Keratinocyte (primary cell): ENCODE results near the gene CCDC92B. TPM values are rescaled to one million over a fixed set of nuclear protein-coding genes. Genes with fewer than 3 reads are reported as not detected.

Experiments used
- DNase-seq: peaks from one replicate; pipeline ENCODE4 v3.0.0-alpha.2; 2011; ENCODE audit warnings: low read depth, missing footprints, low spot score
- FAIRE-seq: peaks from 2 replicates; lab custom pipeline; 2011; peaks lifted over from hg19 to GRCh38; lab: Jason Lieb, UNC
- H2AFZ ChIP-seq: 2 replicates; pipeline ENCODE4 v1.6.0; 2012; ENCODE audit warnings: low read length, control low read depth, inconsistent platforms; ENCODE audit not compliant: control insufficient read depth
- H3K27ac ChIP-seq: 2 replicates; pipeline ENCODE4 v1.5.1; 2011; ENCODE audit warnings: low read length; ENCODE audit not compliant: control insufficient read depth, insufficient read depth
- H3K27me3 ChIP-seq: 3 replicates; pipeline ENCODE4 v1.6.0; 2011; ENCODE audit warnings: low read length; ENCODE audit not compliant: control insufficient read depth, insufficient read depth; ENCODE audit errors: extremely low read depth
- H3K36me3 ChIP-seq, 2 experiments: 2 replicates in 1 of 2; 3 replicates in 1 of 2; pipeline ENCODE4 v1.5.1; 2011; ENCODE audit warnings: low read length in 2 of 2, mild to moderate bottlenecking in 1 of 2; ENCODE audit not compliant: control insufficient read depth in 2 of 2, insufficient read depth in 2 of 2; ENCODE audit errors: extremely low read depth in 1 of 2
- H3K4me1 ChIP-seq: 3 replicates; pipeline ENCODE4 v1.5.1; 2011; ENCODE audit warnings: low read length; ENCODE audit not compliant: control insufficient read depth, insufficient read depth; ENCODE audit errors: extremely low read depth
- H3K4me2 ChIP-seq: 3 replicates; pipeline ENCODE4 v1.6.0; 2011; ENCODE audit warnings: low read depth, low read length; ENCODE audit not compliant: control insufficient read depth, insufficient read depth; ENCODE audit errors: extremely low read depth
- H3K4me3 ChIP-seq, 3 experiments: fragments of 200-600 bp in 1 of 3; sonication (generic) in 1 of 3; 2 replicates in 2 of 3; 3 replicates in 1 of 3; pipeline ENCODE4 v1.5.1; 2011 to 2016; ENCODE audit warnings: low read length in 3 of 3, mild to moderate bottlenecking in 3 of 3, control low read depth in 2 of 3, inconsistent platforms in 1 of 3, low read depth in 1 of 3, mixed read lengths in 1 of 3, mixed run types in 1 of 3, moderate library complexity in 1 of 3; ENCODE audit not compliant: control insufficient read depth in 2 of 3, insufficient read depth in 2 of 3; ENCODE audit errors: extremely low read depth in 1 of 3
- H3K79me2 ChIP-seq: 2 replicates; pipeline ENCODE4 v1.6.0; 2012; ENCODE audit warnings: low read length; ENCODE audit not compliant: control insufficient read depth, insufficient read depth
- H3K9ac ChIP-seq: 3 replicates; pipeline ENCODE4 v1.6.0; 2011; ENCODE audit warnings: low read length; ENCODE audit not compliant: control insufficient read depth, insufficient read depth; ENCODE audit errors: extremely low read depth
- H3K9me1 ChIP-seq: 3 replicates; pipeline ENCODE4 v1.6.0; 2011; ENCODE audit warnings: low read length; ENCODE audit not compliant: control insufficient read depth, insufficient read depth; ENCODE audit errors: extremely low read depth
- H3K9me3 ChIP-seq: 2 replicates; pipeline ENCODE4 v1.5.1; 2012; ENCODE audit warnings: low read depth, low read length; ENCODE audit not compliant: control insufficient read depth
- H4K20me1 ChIP-seq: 3 replicates; pipeline ENCODE4 v1.6.0; 2011; ENCODE audit warnings: low read length; ENCODE audit not compliant: control insufficient read depth, insufficient read depth; ENCODE audit errors: extremely low read depth
- EZH2 ChIP-seq: IDR thresholded peaks from one replicate; pipeline ENCODE4 v1.6.1; 2012; ENCODE audit warnings: inconsistent platforms, mild to moderate bottlenecking, low read length, moderate library complexity
- dilution Hi-C: fragments of 300-500 bp; cut with MboI; formaldehyde crosslinking; loops from one replicate; pipeline ENCODE4 v1.7.0; 2020; ENCODE audit warnings: low sequenced_read_pairs; ENCODE audit not compliant: extremely low pct_ligation_motif_present
- polyA plus RNA-seq, 5 experiments: library from polyadenylated mRNA; depleted of rRNA in 3 of 5; stranded (reverse) in 3 of 5; stranded (forward) in 1 of 5; unstranded in 1 of 5; fragments of >200 nt; gene quantifications; 1 replicate in 1 of 5; 2 replicates in 3 of 5; 3 replicates in 1 of 5; pipeline versions ENCODE4 v1.2.1 to v1.2.3, GENCODE V29; 2011 to 2012; ENCODE audit warnings: missing spikeins in 2 of 5, low read depth in 1 of 5, low replicate concordance in 1 of 5
- TF ChIP-seq, protein P1 (sequence below), 3 experiments: IDR thresholded peaks in 1 of 3; conservative IDR thresholded peaks in 1 of 3; optimal IDR thresholded peaks in 1 of 3; 2 replicates in 2 of 3; 3 replicates in 1 of 3; pipeline versions ENCODE3 to v1.5.1; 2011; ENCODE audit warnings: low read length in 3 of 3, mild to moderate bottlenecking in 3 of 3, moderate library complexity in 2 of 3, control low read depth in 1 of 3, inconsistent platforms in 1 of 3; ENCODE audit not compliant: insufficient read depth in 2 of 3; ENCODE audit errors: extremely low read depth in 1 of 3

Gene CCDC92B
- polyA plus RNA-seq, 1 donor (not counting 4 experiments of a cell fraction or from before 2014, with no cell fraction given), result not detected

DNA sequence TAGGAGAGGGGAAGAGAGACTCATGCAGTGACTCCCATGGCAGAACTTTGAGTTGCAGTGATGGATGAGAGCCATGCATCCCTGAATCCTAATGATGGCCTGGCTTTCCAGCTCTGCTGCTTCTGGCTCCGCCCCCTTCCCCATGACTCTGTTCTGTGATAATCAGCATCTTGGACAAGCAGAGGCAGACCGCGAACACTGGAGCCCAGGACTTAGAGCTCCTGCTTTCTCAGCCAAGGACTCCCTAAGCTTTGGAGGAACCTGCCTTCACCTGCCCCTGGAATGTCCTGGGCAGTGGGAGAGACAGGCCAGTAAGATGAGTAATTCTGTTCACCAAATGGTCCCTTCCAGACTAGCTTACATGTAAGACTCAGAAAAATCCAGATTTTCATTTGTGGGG lies 12.5 kb downstream of the CCDC92B start:
- peak overlapping the region; percentile 51 for H3K4me2 ChIP-seq
- dilution Hi-C loops, result no loop called here
- H3K9me1 ChIP-seq, result no peaks in the 10 kb centered on the region
- H3K4me1 ChIP-seq, result peaks cover 4% of the 10 kb centered on the region
- H3K9ac ChIP-seq, result peak overlapping the region; percentile 28
- peak overlapping the region in 1 of 3 experiments; percentile 19 for H3K4me3 ChIP-seq
- no peaks in the 10 kb centered on the region for H3K9me3 ChIP-seq
- peak; percentile 97 for FAIRE-seq
- no peaks in the 10 kb centered on the region for H3K79me2 ChIP-seq
- no peaks in the 10 kb centered on the region for H4K20me1 ChIP-seq
- peak; percentile 91 for DNase-seq
- H2AFZ ChIP-seq, result no peak overlapping the region
- no peak overlapping the region for H3K27ac ChIP-seq
- TF ChIP-seq, protein P1, sequence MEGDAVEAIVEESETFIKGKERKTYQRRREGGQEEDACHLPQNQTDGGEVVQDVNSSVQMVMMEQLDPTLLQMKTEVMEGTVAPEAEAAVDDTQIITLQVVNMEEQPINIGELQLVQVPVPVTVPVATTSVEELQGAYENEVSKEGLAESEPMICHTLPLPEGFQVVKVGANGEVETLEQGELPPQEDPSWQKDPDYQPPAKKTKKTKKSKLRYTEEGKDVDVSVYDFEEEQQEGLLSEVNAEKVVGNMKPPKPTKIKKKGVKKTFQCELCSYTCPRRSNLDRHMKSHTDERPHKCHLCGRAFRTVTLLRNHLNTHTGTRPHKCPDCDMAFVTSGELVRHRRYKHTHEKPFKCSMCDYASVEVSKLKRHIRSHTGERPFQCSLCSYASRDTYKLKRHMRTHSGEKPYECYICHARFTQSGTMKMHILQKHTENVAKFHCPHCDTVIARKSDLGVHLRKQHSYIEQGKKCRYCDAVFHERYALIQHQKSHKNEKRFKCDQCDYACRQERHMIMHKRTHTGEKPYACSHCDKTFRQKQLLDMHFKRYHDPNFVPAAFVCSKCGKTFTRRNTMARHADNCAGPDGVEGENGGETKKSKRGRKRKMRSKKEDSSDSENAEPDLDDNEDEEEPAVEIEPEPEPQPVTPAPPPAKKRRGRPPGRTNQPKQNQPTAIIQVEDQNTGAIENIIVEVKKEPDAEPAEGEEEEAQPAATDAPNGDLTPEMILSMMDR (optimal IDR thresholded peaks at IDR 0.05 in 1 of 3, IDR thresholded peaks at IDR 0.05 in 1 of 3, conservative IDR thresholded peaks at IDR 0.05 in 1 of 3; ENCODE audit: extremely low read depth in 1 of 3, insufficient read depth in 2 of 3, low read length in 3 of 3), result no peak
- TF ChIP-seq EZH2, result no peak
- H3K27me3 ChIP-seq, result no peaks in the 10 kb centered on the region
- no peaks in the 10 kb centered on the region for H3K36me3 ChIP-seq

DNA sequence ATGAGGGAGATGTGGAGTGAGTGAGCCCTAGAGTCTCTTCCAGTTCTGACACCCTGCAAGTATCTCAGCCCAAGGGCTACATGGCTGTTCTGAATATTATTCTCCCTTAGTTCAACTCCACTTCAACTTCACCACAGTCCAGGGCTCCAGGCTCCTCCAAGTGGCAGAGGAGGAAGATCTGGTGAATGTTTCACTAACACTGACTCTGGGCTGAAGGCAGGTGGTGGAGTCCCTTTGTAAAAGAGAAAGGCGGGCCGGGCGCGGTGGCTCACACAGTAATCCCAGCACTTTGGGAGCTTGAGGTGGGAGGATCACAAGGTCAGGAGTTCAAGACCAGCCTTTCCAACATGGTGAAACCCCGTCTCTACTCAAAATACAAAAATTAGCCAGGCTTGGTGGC lies 13.6 kb downstream of the CCDC92B start:
- Histone ChIP-seq H3K27me3 (no peaks in the 10 kb centered on the region), H2AFZ (no peak overlapping the region), H3K9me1 (no peaks in the 10 kb centered on the region), H3K27ac (no peak overlapping the region), H3K4me1 (peaks cover 4% of the 10 kb centered on the region), H3K9me3 (no peaks in the 10 kb centered on the region), H3K4me2 (no peak overlapping the region), H3K9ac (no peak overlapping the region), H4K20me1 (no peaks in the 10 kb centered on the region), H3K4me3 (no peak overlapping the region), H3K79me2 (no peaks in the 10 kb centered on the region), H3K36me3 (no peaks in the 10 kb centered on the region)
- dilution Hi-C loops, result no loop called here
- FAIRE-seq (no peak), DNase-seq (no peak)
- TF ChIP-seq, protein P1 (optimal IDR thresholded peaks at IDR 0.05 in 1 of 3, IDR thresholded peaks at IDR 0.05 in 1 of 3, conservative IDR thresholded peaks at IDR 0.05 in 1 of 3; ENCODE audit: extremely low read depth in 1 of 3, insufficient read depth in 2 of 3, low read length in 3 of 3), result no peak
- TF ChIP-seq EZH2, result no peak
